Measurements from ENCODE around the gene REG4.
"Not testable (repeated sequence)": the region's sequence is repeated elsewhere in the genome, so short reads cannot be mapped to it uniquely, and the experiment has no call there.

DNA sequence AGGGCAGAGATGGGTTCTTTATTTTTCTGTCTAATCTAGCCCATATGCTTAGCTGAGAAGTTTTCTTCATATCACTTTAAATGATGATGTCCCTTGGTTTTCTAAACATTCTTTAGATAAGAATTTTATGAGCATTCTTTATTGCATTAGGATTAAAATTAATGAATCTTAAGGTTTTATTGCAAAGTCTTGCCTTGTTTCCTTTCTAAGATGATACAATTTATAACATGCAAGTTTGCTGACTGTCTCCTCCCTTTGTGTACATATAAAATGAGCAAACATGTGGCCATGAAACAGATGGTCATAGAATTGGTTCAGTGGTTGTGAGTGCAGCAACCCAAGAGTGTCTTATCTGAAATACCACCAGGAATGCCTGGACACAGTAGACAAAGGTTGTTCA lies 17.7 kb upstream of the REG4 start:
- TF ChIP-seq, protein P1, sequence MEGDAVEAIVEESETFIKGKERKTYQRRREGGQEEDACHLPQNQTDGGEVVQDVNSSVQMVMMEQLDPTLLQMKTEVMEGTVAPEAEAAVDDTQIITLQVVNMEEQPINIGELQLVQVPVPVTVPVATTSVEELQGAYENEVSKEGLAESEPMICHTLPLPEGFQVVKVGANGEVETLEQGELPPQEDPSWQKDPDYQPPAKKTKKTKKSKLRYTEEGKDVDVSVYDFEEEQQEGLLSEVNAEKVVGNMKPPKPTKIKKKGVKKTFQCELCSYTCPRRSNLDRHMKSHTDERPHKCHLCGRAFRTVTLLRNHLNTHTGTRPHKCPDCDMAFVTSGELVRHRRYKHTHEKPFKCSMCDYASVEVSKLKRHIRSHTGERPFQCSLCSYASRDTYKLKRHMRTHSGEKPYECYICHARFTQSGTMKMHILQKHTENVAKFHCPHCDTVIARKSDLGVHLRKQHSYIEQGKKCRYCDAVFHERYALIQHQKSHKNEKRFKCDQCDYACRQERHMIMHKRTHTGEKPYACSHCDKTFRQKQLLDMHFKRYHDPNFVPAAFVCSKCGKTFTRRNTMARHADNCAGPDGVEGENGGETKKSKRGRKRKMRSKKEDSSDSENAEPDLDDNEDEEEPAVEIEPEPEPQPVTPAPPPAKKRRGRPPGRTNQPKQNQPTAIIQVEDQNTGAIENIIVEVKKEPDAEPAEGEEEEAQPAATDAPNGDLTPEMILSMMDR (IDR thresholded peaks at IDR 0.05) = not testable (repeated sequence)
- not testable (repeated sequence) for TF ChIP-seq POLR2A (IDR thresholded peaks at IDR 0.05)

Measured in vagina (tissue), 2 donors.